Measurements from ENCODE around the gene CFAP90. TPM values are rescaled to one million over a fixed set of nuclear protein-coding genes. Genes with fewer than 3 reads are reported as not detected.

CFAP90 gene
- total RNA-seq, 1 experiment from 2014 or later = 0.69 TPM

DNA sequence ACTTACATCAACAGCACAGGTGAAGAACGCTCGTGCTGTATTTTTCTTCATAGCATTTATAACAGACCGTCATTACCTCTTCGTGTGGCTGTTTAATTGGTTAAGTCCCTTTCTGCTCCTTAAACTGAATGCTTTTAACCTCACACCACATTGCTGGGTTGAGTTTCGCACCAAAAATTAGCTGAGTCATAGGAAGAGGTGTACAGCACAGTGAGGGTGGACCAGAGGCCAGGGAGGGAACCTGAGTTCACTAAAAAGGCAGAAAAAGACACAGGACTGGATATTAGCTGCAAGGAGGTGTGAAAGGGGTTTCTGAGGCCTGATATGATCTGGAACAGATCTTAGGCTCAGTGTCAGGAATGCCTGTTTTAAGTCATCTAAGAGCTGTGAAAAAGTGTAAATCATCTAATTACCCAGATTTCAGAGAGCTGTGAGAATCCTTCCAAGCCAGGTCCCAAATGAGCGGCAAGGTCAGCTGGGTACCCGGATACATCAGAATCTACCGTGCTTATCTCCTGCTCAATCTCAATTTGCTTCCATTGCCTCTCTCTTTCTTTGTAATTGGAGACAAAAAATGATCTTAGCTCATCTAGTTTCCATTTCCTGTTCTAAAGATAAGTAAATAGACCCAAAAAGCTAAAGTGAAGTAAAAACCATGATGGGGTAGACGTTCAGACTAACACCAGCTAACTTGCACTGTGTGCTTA is 7.1 kb upstream of the CFAP90 start:
- DNase-seq (ENCODE audit: low read depth, low spot score) (no peak), ATAC-seq (no peak)
- no TSS peak for BruUV-seq (replicated peaks)
- no peak for TF ChIP-seq CTCF (IDR thresholded peaks at IDR 0.05)
- intact Hi-C loops (cut with micrococcal nuclease; ENCODE audit: unreplicated experiment) = no loop called here
- H3K36me3 ChIP-seq (ENCODE audit: control insufficient read depth, insufficient read depth, low read length) = peaks cover 32% of the 10 kb centered on the region
- CTCF ChIA-PET = interaction anchor here (0.6 kb wide), 1 partner anchor 779 kb away, joined by 3 read pairs; no protein-coding TSS in a partner anchor
- no peak overlapping the region for H3K4me3 ChIP-seq (ENCODE audit: low read depth in 2 of 2, low read length in 2 of 2)
- no peaks in the 10 kb centered on the region for H3K27me3 ChIP-seq (ENCODE audit: control insufficient read depth, insufficient read depth, low read length)
- no peaks in the 10 kb centered on the region for H3K9me3 ChIP-seq (ENCODE audit: control insufficient read depth, insufficient read depth, low read depth, low read length)
- H3K27ac ChIP-seq (ENCODE audit: low read length) = no peak overlapping the region
- H3K4me1 ChIP-seq (ENCODE audit: control insufficient read depth, insufficient read depth, low read length) = no peaks in the 10 kb centered on the region; the same call in 1 of the 2 replicates
- in situ Hi-C loops (cut with HindIII; ENCODE audit: low pct_unique_long_range_greater_than_20kb, low sequenced_read_pairs) = no loop called here
- POLR2A ChIA-PET = no interaction called here

DNA sequence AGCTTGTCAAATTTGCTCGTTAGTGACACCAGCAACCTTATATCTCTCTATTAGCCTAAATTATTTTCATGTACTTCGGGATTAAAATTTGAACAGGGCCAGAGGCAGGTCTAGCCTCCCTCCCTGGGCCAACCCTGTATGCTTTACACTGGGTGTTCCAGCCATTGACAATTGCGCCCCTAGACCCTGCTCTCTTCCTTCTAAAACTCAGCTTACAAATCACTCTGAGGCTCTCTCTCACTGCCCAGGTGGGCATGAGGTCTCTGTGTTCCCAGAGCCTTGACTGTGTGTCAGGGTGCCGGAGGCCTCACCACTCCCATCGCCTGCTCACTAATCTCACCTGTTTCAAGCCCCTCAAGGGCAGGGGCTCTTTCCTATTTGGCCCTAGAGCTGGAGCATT is 6.4 kb upstream of the CFAP90 start:
- Histone ChIP-seq H3K4me1 (ENCODE audit: control insufficient read depth, insufficient read depth, low read length) (no peaks in the 10 kb centered on the region; the same call in 1 of the 2 replicates), H3K9me3 (ENCODE audit: control insufficient read depth, insufficient read depth, low read depth, low read length) (no peaks in the 10 kb centered on the region), H3K36me3 (ENCODE audit: control insufficient read depth, insufficient read depth, low read length) (peaks cover 26% of the 10 kb centered on the region), H3K27ac (ENCODE audit: low read length) (no peak overlapping the region), H3K27me3 (ENCODE audit: control insufficient read depth, insufficient read depth, low read length) (no peaks in the 10 kb centered on the region), H3K4me3 (ENCODE audit: low read depth in 2 of 2, low read length in 2 of 2) (no peak overlapping the region)
- DNase-seq (ENCODE audit: low read depth, low spot score) (no peak), ATAC-seq (peak; percentile 46)
- ChIA-PET CTCF (no interaction called here), POLR2A (no interaction called here)
- BruUV-seq (replicated peaks) = no TSS peak
- in situ Hi-C loops (cut with HindIII; ENCODE audit: low pct_unique_long_range_greater_than_20kb, low sequenced_read_pairs) (no loop called here), intact Hi-C loops (cut with micrococcal nuclease; ENCODE audit: unreplicated experiment) (no loop called here)
- TF ChIP-seq TCF7L2 (IDR thresholded peaks at IDR 0.05; ENCODE audit: low read depth, low read length) = no peak
- no peak for TF ChIP-seq POLR2AphosphoS5 (IDR thresholded peaks at IDR 0.05; ENCODE audit: low read depth, low read length)
- TF ChIP-seq, protein P1, sequence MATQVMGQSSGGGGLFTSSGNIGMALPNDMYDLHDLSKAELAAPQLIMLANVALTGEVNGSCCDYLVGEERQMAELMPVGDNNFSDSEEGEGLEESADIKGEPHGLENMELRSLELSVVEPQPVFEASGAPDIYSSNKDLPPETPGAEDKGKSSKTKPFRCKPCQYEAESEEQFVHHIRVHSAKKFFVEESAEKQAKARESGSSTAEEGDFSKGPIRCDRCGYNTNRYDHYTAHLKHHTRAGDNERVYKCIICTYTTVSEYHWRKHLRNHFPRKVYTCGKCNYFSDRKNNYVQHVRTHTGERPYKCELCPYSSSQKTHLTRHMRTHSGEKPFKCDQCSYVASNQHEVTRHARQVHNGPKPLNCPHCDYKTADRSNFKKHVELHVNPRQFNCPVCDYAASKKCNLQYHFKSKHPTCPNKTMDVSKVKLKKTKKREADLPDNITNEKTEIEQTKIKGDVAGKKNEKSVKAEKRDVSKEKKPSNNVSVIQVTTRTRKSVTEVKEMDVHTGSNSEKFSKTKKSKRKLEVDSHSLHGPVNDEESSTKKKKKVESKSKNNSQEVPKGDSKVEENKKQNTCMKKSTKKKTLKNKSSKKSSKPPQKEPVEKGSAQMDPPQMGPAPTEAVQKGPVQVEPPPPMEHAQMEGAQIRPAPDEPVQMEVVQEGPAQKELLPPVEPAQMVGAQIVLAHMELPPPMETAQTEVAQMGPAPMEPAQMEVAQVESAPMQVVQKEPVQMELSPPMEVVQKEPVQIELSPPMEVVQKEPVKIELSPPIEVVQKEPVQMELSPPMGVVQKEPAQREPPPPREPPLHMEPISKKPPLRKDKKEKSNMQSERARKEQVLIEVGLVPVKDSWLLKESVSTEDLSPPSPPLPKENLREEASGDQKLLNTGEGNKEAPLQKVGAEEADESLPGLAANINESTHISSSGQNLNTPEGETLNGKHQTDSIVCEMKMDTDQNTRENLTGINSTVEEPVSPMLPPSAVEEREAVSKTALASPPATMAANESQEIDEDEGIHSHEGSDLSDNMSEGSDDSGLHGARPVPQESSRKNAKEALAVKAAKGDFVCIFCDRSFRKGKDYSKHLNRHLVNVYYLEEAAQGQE (IDR thresholded peaks at IDR 0.05; ENCODE audit: insufficient read depth in 1 of 2, low read depth in 2 of 2, low read length in 1 of 2) = no peak
- no peak for TF ChIP-seq SIN3A (IDR thresholded peaks at IDR 0.05; ENCODE audit: borderline replicate concordance, insufficient read depth, low read depth, low read length)
- no peak for TF ChIP-seq CTCF (IDR thresholded peaks at IDR 0.05)
